Hepatocyte (in vitro differentiated cells): Measurements from ENCODE around the gene LAP3. TPM values are rescaled to one million over a fixed set of nuclear protein-coding genes. Genes with fewer than 3 reads are reported as not detected.
"Not testable (repeated sequence)": the region's sequence is repeated elsewhere in the genome, so short reads cannot be mapped to it uniquely, and the experiment has no call there.

ENCODE experiments used
- DNase-seq: peaks from one replicate; pipeline ENCODE4 v3.0.0-alpha.2; 2016; ENCODE audit warnings: low spot score
- H2AFZ ChIP-seq: fragments of 200-600 bp; sonication (generic); 2 replicates; pipeline ENCODE4 v1.6.0; 2016; ENCODE audit warnings: antibody characterized with exemption, mild to moderate bottlenecking
- H3K27ac ChIP-seq: fragments of 200-600 bp; sonication (generic); 2 replicates; pipeline ENCODE4 v1.5.1; 2016; ENCODE audit warnings: mild to moderate bottlenecking
- H3K27me3 ChIP-seq: fragments of 200-600 bp; sonication (generic); 2 replicates; pipeline ENCODE4 v1.6.1; 2016
- H3K36me3 ChIP-seq: fragments of 200-600 bp; sonication (generic); replicated peaks from 2 replicates; pipeline ENCODE4 v1.5.1; 2016; ENCODE audit warnings: low read depth; ENCODE audit not compliant: insufficient read depth
- H3K4me1 ChIP-seq: fragments of 200-600 bp; sonication (generic); 2 replicates; pipeline ENCODE4 v1.5.1; 2016; ENCODE audit warnings: mild to moderate bottlenecking, moderate library complexity; ENCODE audit not compliant: insufficient read depth
- H3K4me2 ChIP-seq: fragments of 200-600 bp; sonication (generic); 2 replicates; pipeline ENCODE4 v1.6.0; 2016
- H3K4me3 ChIP-seq: fragments of 200-600 bp; sonication (generic); 2 replicates; pipeline ENCODE4 v1.5.1; 2016; ENCODE audit warnings: mild to moderate bottlenecking
- H3K79me2 ChIP-seq: fragments of 200-600 bp; sonication (generic); 2 replicates; pipeline ENCODE4 v1.6.0; 2017; ENCODE audit warnings: mild to moderate bottlenecking
- H3K9me2 ChIP-seq: fragments of 200-600 bp; sonication (generic); replicated peaks from 2 replicates; pipeline ENCODE4 v1.6.0; 2017; ENCODE audit warnings: mild to moderate bottlenecking; ENCODE audit not compliant: insufficient read depth
- H3K9me3 ChIP-seq: fragments of 200-600 bp; sonication (generic); 2 replicates; pipeline ENCODE4 v1.5.1; 2016; ENCODE audit warnings: low read depth, mild to moderate bottlenecking
- H4K20me1 ChIP-seq: fragments of 200-600 bp; sonication (generic); 2 replicates; pipeline ENCODE4 v1.6.0; 2016; ENCODE audit warnings: mild to moderate bottlenecking; ENCODE audit not compliant: insufficient read depth, poor library complexity, severe bottlenecking
- CTCF ChIP-seq: fragments of 200-600 bp; sonication (generic); IDR thresholded peaks from 2 replicates; pipeline ENCODE4 v1.5.1; 2016; ENCODE audit warnings: antibody characterized with exemption, mild to moderate bottlenecking; ENCODE audit not compliant: poor library complexity
- EZH2 ChIP-seq: fragments of 200-600 bp; sonication (generic); IDR thresholded peaks from 2 replicates; pipeline ENCODE4 v1.6.1; 2016; ENCODE audit warnings: antibody characterized with exemption, mild to moderate bottlenecking, borderline replicate concordance
- EZH2phosphoT487 ChIP-seq: fragments of 200-600 bp; sonication (generic); IDR thresholded peaks from one replicate; pipeline ENCODE4 v1.6.1; 2018; ENCODE audit warnings: antibody characterized with exemption, mild to moderate bottlenecking, low read depth, moderate library complexity; ENCODE audit not compliant: unreplicated experiment, severe bottlenecking
- whole genome bisulfite sequencing: methylation state at CpG from one replicate; pipeline ENCODE4 v1.1.6; 2016; ENCODE audit warnings: low lambda C conversion rate; ENCODE audit errors: missing lambda C conversion rate; 5-methylcytosine and 5-hydroxymethylcytosine counted together
- polyA plus RNA-seq: library from polyadenylated mRNA; unstranded; fragments of >200 nt; fragmentation: Nextera tagmentation; extraction: Ambion mirVana; gene quantifications from 2 replicates; pipeline ENCODE4 v1.2.1, GENCODE V29; 2016
- total RNA-seq: library from RNA; depleted of rRNA; stranded (reverse); fragments of >200 nt; gene quantifications from 2 replicates; pipeline ENCODE4 v1.2.3, GENCODE V29; 2014

Gene LAP3
- total and polyA plus RNA-seq, 2 experiments from 2014 or later: 53.2 to 76.4 TPM

- no peaks in the 10 kb centered on the region for H3K79me2 ChIP-seq
- H3K4me1 ChIP-seq: no peaks in the 10 kb centered on the region
- H3K27me3 ChIP-seq: no peaks in the 10 kb centered on the region
- no peak overlapping the region for H3K4me3 ChIP-seq
- H4K20me1 ChIP-seq: no peaks in the 10 kb centered on the region
- DNase-seq: no peak
- no peak overlapping the region for H3K27ac ChIP-seq
- no peaks in the 10 kb centered on the region for H3K9me3 ChIP-seq
- H3K4me2 ChIP-seq: no peak overlapping the region
- no peak overlapping the region for H2AFZ ChIP-seq
- no peaks in the 10 kb centered on the region for H3K36me3 ChIP-seq
- 95% methylated on average over 4 of the region's 4 CpGs for WGBS
- TF ChIP-seq CTCF (no peak), EZH2 (no peak), EZH2phosphoT487 (no peak)
- no peaks in the 10 kb centered on the region for H3K9me2 ChIP-seq
Measured at GRCh38 chr4:17534705-17535104, 42.3 kb upstream of the LAP3 start.

GRCh38 chr4:17535242-17535641, 41.8 kb upstream of the LAP3 start:
- WGBS: 86% methylated on average over 4 of the region's 4 CpGs
- no peaks in the 10 kb centered on the region for H3K9me3 ChIP-seq
- no peak overlapping the region for H2AFZ ChIP-seq
- no peaks in the 10 kb centered on the region for H3K9me2 ChIP-seq
- no peak overlapping the region for H3K4me3 ChIP-seq
- no peaks in the 10 kb centered on the region for H4K20me1 ChIP-seq
- H3K4me2 ChIP-seq: no peak overlapping the region
- H3K36me3 ChIP-seq: no peaks in the 10 kb centered on the region
- H3K27ac ChIP-seq: no peak overlapping the region
- DNase-seq: no peak
- TF ChIP-seq CTCF (no peak), EZH2 (no peak), EZH2phosphoT487 (no peak)
- H3K27me3 ChIP-seq: no peaks in the 10 kb centered on the region
- H3K4me1 ChIP-seq: no peaks in the 10 kb centered on the region
- H3K79me2 ChIP-seq: no peaks in the 10 kb centered on the region

GRCh38 chr4:17535906-17536305, 41.1 kb upstream of the LAP3 start:
- no peaks in the 10 kb centered on the region for H3K4me1 ChIP-seq
- no peak for DNase-seq
- 88% methylated on average over 3 of the region's 3 CpGs for WGBS
- H3K9me2 ChIP-seq: no peaks in the 10 kb centered on the region
- no peaks in the 10 kb centered on the region for H3K79me2 ChIP-seq
- H3K4me3 ChIP-seq: no peak overlapping the region
- no peaks in the 10 kb centered on the region for H3K9me3 ChIP-seq
- H2AFZ ChIP-seq: no peak overlapping the region
- no peak overlapping the region for H3K4me2 ChIP-seq
- no peak for TF ChIP-seq EZH2
- no peak for TF ChIP-seq CTCF
- TF ChIP-seq EZH2phosphoT487: no peak
- no peaks in the 10 kb centered on the region for H4K20me1 ChIP-seq
- no peak overlapping the region for H3K27ac ChIP-seq
- H3K36me3 ChIP-seq: no peaks in the 10 kb centered on the region
- H3K27me3 ChIP-seq: no peaks in the 10 kb centered on the region

- not testable (repeated sequence) for H3K9me3 ChIP-seq, H3K4me1 ChIP-seq, H2AFZ ChIP-seq, H3K9me2 ChIP-seq, DNase-seq, H3K27me3 ChIP-seq, H3K79me2 ChIP-seq, H3K4me2 ChIP-seq, H4K20me1 ChIP-seq, H3K36me3 ChIP-seq, H3K27ac ChIP-seq, H3K4me3 ChIP-seq
- WGBS: 98% methylated on average over 6 of the region's 6 CpGs
Measured at GRCh38 chr4:17537060-17537459, 39.9 kb upstream of the LAP3 start.
